Measurements from ENCODE around the gene CSRP1. TPM values are rescaled to one million over a fixed set of nuclear protein-coding genes. Genes with fewer than 3 reads are reported as not detected.
A peak's percentile ranks its signal among the peaks of the same experiment; 100 is the strongest.

The CSRP1 gene
- total and polyA plus RNA-seq, 9 of the 15 experiments (the other 6 are each of a cell fraction or from before 2014, with no cell fraction given), result 6.8 to 39.4 (median 23.7) TPM

DNA sequence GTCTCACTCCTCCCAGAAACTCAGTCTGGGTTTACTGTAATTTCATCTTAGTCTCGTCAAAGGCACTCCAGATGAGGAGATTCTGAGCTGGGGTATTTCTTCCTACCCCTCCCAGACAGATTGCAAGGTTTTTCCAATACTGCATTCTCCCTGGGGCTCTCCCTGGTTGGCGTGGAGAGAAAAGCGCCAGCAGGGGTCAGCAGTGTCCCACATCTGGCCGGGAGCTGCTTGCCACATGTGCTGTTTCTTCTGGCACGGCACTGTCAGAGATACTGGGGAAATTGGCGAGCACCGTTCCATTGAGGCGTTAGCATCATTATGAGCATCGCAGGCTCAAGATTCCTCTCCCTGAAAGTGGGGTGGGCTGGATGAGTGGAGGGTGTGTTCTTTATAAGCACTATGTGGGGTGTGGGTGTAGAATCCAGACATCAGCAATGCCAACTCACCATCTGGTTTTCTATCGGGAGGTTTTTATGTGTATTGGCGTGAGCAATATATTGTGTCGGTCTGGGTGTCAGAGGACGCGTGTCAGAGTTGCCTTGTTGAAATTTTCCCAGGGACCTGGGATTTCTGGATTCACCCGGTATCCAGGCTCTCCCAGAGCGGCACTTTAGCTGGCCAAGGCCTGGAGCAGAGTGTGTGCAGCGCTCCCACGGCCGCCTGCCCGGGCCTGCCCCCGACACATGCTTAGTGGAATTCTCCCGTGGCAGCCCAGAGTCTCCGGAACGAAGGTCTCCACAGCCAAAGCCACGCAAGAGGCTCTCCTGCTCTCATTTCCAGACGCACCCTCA, 24.0 kb upstream of the CSRP1 start (continued):
- no peak for TF ChIP-seq RBM15 (IDR thresholded peaks at IDR 0.05; ENCODE audit: insufficient read depth, low read length)
- no peak for TF ChIP-seq PTBP1 (IDR thresholded peaks at IDR 0.05; ENCODE audit: low read depth, low read length)
- TF ChIP-seq, protein P1, sequence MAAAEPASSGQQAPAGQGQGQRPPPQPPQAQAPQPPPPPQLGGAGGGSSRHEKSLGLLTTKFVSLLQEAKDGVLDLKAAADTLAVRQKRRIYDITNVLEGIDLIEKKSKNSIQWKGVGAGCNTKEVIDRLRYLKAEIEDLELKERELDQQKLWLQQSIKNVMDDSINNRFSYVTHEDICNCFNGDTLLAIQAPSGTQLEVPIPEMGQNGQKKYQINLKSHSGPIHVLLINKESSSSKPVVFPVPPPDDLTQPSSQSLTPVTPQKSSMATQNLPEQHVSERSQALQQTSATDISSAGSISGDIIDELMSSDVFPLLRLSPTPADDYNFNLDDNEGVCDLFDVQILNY (CRISPR knock-in tag; IDR thresholded peaks at IDR 0.05), result no peak
- TF ChIP-seq BACH1 (tag; IDR thresholded peaks at IDR 0.05), result no peak
- no peak for TF ChIP-seq ZNF217 (CRISPR knock-in tag; IDR thresholded peaks at IDR 0.05)
- peak; percentile 43 for TF ChIP-seq MAFK (IDR thresholded peaks at IDR 0.05; ENCODE audit: low read length)
- no peak for TF ChIP-seq MAFF (IDR thresholded peaks at IDR 0.05; ENCODE audit: low read length)
- no peak for TF ChIP-seq IRF2 (CRISPR knock-in tag; IDR thresholded peaks at IDR 0.05)
- no peak for TF ChIP-seq TAF9B (IDR thresholded peaks at IDR 0.05; ENCODE audit: partially characterized antibody)
- TF ChIP-seq ZNF551 (CRISPR knock-in tag; IDR thresholded peaks at IDR 0.05), result no peak
- no peak for TF ChIP-seq CBX2 (IDR thresholded peaks at IDR 0.05; ENCODE audit: insufficient read depth, low read length, poor library complexity, severe bottlenecking)
- no peak for TF ChIP-seq GTF3C2 (IDR thresholded peaks at IDR 0.05; ENCODE audit: borderline replicate concordance, extremely low read depth, insufficient read length)
- TF ChIP-seq PKNOX1 (IDR thresholded peaks at IDR 0.05), result no peak
- no peak for TF ChIP-seq CBFA2T2 (conservative IDR thresholded peaks at IDR 0.05)
- peak; percentile 28 for TF ChIP-seq VEZF1 (CRISPR knock-in tag; IDR thresholded peaks at IDR 0.05)
- TF ChIP-seq ZNF324 (CRISPR knock-in tag; IDR thresholded peaks at IDR 0.05), result no peak
- 0 out of 2 replicates have a peak, but pooled peaks have one; percentile 34 for TF ChIP-seq MYNN (IDR thresholded peaks at IDR 0.05)
- no peak for TF ChIP-seq MYNN (CRISPR knock-in tag; IDR thresholded peaks at IDR 0.05)
- TF ChIP-seq CREB5 (CRISPR knock-in tag; IDR thresholded peaks at IDR 0.05), result no peak
